Fibroblast of mammary gland (primary cell): ENCODE measurements around the gene MSI2.

Source experiments
- DNase-seq: peaks from one replicate; pipeline ENCODE4 v3.0.0-alpha.2; 2010; ENCODE audit warnings: low read depth
- H3K4me3 ChIP-seq: 2 replicates; pipeline ENCODE4 v1.5.1; 2011; ENCODE audit warnings: low read depth, mild to moderate bottlenecking, low read length, moderate library complexity; ENCODE audit not compliant: control insufficient read depth
- TF ChIP-seq, protein P1 (sequence below): conservative IDR thresholded peaks from 2 replicates; pipeline ENCODE4 v1.5.1; 2011; ENCODE audit warnings: low read depth, low read length, inconsistent platforms; ENCODE audit not compliant: control insufficient read depth, insufficient read depth

Gene MSI2

DNA sequence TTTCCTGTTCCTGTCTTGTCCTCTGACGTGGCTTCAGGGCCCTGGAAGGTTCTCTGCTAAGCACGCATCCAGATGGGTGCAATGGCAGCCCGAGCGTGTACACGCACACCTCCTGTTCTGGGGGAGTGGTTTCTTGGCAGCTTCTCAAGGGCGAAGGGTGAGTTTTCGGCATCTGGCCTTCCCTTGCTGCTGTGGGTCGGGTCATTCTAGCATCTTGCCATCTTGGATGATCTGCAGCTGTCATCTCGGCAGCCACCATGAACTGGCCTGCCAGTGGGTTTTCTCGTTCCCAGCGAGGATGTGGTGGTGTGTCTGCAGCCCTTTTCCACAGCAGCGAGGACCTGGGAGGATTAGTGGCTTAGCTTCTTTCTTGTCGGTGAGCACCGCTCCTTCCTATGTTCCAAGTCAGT, 10.6 kb downstream of the MSI2 start:
- no peak overlapping the region for H3K4me3 ChIP-seq
- DNase-seq, result no peak
- TF ChIP-seq, protein P1, sequence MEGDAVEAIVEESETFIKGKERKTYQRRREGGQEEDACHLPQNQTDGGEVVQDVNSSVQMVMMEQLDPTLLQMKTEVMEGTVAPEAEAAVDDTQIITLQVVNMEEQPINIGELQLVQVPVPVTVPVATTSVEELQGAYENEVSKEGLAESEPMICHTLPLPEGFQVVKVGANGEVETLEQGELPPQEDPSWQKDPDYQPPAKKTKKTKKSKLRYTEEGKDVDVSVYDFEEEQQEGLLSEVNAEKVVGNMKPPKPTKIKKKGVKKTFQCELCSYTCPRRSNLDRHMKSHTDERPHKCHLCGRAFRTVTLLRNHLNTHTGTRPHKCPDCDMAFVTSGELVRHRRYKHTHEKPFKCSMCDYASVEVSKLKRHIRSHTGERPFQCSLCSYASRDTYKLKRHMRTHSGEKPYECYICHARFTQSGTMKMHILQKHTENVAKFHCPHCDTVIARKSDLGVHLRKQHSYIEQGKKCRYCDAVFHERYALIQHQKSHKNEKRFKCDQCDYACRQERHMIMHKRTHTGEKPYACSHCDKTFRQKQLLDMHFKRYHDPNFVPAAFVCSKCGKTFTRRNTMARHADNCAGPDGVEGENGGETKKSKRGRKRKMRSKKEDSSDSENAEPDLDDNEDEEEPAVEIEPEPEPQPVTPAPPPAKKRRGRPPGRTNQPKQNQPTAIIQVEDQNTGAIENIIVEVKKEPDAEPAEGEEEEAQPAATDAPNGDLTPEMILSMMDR, result no peak

DNA sequence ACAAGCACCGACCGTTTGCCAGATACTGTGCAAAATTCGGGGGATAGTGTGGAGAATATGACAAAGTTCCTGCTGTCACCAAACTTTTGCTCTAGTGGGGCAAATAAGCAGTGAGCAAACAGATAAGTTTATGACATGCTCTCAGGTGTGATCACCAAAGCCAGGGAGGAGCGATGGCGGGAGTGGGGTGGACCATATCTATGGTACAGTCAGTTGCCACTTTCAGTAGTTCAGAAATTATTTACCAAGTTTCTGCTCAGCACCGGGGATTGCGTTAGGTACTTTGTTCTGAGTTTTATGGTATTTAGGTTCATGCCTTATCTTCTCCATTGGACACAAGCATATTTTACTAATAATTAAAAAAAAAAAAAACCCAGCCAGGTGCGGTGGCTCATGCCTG, 11.9 kb downstream of the MSI2 start:
- TF ChIP-seq, protein P1, result no peak
- no peak for DNase-seq
- no peak overlapping the region for H3K4me3 ChIP-seq

DNA sequence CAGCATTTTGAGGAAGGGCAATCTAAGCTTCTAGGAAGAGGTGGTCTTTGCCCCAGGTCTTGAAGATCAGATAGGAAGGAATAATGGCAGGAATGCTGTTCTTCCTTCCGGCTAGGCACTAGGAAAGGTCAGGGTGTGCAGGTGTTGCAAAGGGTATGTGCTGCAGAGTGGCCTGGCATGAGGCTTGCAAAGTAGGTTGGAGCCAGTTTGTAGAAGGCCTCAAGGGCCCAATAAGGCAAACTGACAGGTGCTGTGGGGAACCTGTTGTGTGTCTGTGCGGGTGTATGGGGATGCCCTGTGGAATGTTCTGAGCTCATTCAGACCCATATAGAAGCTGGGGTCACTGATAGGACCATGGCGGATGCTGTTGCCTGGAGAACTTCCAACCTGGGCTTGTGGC, 12.7 kb downstream of the MSI2 start:
- no peak for DNase-seq
- TF ChIP-seq, protein P1, result no peak
- H3K4me3 ChIP-seq, result no peak overlapping the region

DNA sequence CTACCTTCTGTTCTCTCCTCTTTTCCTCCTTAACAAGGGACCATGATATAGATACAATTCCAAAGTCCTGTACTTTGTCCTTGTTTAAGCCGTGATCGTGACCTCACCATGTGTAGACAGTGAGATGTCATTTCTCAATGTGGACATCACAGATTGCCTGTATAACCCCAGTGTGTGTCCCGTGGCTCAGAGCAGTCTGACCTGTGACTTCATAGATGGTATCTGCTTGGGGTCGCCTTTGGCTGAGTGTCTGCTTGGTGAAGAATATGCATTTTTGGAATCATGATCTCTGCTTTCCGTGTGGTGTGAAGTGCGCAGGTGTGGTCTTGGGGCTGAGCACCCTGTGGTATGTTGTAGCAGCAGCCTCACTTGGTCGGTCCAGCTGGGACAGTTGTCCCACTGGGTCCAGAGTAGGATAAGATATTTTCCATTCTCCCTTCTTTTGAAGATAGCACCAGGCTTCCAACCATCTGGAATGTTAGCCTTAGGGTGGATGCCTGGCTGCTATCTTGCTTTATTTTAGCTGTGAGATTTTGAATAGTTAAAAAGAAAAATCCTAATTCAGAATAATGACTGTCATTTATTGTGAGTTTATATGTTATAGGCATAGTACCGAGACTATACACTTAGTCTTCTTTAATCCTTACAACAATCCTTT, 13.4 kb downstream of the MSI2 start:
- TF ChIP-seq, protein P1, result no peak
- no peak overlapping the region for H3K4me3 ChIP-seq
- no peak for DNase-seq

DNA sequence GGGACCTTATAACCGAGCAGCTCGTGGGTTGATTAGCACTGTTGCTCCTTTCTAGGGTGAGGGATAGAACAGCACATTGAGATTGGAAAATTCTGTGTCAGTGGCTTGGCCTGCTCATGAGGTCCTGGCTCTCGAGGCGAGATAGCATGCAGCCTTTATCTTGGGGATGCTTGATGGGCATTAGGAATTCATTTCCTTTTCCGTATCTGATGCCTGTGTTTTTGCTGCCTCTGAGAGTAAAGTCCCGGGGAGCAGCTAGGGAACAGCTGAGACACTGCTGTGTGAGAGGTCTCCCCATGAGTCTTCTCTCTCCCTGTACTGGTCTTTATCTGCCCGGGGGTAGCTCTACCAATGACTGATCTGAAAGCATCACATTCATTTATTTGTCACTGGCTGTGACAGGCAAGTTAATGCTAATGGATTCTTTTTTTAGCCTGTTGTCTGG, 14.5 kb downstream of the MSI2 start:
- TF ChIP-seq, protein P1, result no peak
- no peak overlapping the region for H3K4me3 ChIP-seq
- no peak for DNase-seq

DNA sequence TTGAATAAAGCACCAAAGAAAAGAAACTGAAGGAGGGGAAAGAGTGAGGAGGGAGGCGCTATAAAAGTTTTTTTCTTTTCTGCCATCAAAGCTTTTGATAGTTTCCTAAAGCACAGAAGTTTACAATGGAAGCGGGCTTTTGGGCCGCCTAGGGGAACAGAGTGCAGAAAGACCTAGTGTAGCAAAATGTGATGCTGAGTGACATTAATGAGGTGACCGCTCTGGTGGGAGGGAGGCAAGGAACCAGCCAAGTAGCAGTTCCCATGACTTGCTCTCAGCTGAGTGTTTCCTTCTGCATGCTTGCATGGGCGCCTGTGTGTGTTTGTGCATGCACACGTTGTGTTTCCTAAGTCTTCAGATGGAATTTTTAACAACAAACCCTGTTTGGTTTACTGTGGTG, 15.5 kb downstream of the MSI2 start:
- no peak for DNase-seq
- H3K4me3 ChIP-seq, result no peak overlapping the region
- TF ChIP-seq, protein P1, result no peak

DNA sequence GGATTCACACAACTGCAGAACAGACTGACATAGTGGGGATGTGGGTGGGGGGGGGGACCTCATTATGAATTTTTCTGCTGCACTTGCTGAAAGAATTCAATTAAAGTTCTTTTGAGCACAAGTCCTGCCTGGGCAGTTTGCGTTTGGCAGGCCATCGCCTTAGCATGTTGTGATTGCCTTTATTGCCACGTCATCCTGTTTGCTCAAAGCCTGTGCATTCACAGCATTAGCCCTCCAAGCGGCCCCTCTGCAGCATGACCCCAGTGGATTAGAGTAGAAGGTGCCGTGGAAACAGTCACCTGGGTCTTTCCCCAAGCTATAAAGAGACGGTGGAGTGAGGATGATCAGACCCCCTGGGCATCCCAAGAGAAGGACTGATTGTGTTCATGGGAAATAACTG, 17.2 kb downstream of the MSI2 start:
- DNase-seq, result no peak
- TF ChIP-seq, protein P1, result no peak
- no peak overlapping the region for H3K4me3 ChIP-seq
